HG03571 (cell line): ENCODE measurements around the gene XRCC3.

Experiments
- ATAC-seq: cut with Tn5 transposase; IDR thresholded peaks from one replicate; pipeline ENCODE4 v1.9.1; 2021; ENCODE audit not compliant: unreplicated experiment

XRCC3 gene

GRCh38 chr14:103726474-103726873 is 11.2 kb upstream of the XRCC3 start:
- ATAC-seq: no peak

GRCh38 chr14:103725739-103726395 is 10.6 kb upstream of the XRCC3 start:
- ATAC-seq: no peak

GRCh38 chr14:103725001-103725682 is 9.9 kb upstream of the XRCC3 start:
- ATAC-seq: no peak

- no peak for ATAC-seq
Measured at GRCh38 chr14:103724116-103724515, 8.9 kb upstream of the XRCC3 start.

- ATAC-seq: no peak
Measured at GRCh38 chr14:103723748-103724081, 8.5 kb upstream of the XRCC3 start.

GRCh38 chr14:103721334-103722120 is 6.3 kb upstream of the XRCC3 start:
- no peak for ATAC-seq

- ATAC-seq: no peak
Measured at GRCh38 chr14:103719751-103720150, 4.5 kb upstream of the XRCC3 start.

- ATAC-seq: no peak
Measured at GRCh38 chr14:103718572-103718971, 3.3 kb upstream of the XRCC3 start.

- ATAC-seq: no peak
Measured at GRCh38 chr14:103716899-103717411, 1.7 kb upstream of the XRCC3 start.

- ATAC-seq: peak; percentile 4
Measured at GRCh38 chr14:103716091-103716801, 995 bp upstream of the XRCC3 start.

- no peak for ATAC-seq
Measured at GRCh38 chr14:103714063-103714724, 1.1 kb downstream of the XRCC3 start.

GRCh38 chr14:103713304-103714062 is 1.8 kb downstream of the XRCC3 start:
- no peak for ATAC-seq

GRCh38 chr14:103712633-103713247 is 2.5 kb downstream of the XRCC3 start:
- no peak for ATAC-seq

GRCh38 chr14:103711516-103712431 is 3.5 kb downstream of the XRCC3 start:
- no peak for ATAC-seq

GRCh38 chr14:103710771-103711377 is 4.4 kb downstream of the XRCC3 start:
- ATAC-seq: no peak

GRCh38 chr14:103709814-103710213 is 5.4 kb downstream of the XRCC3 start:
- no peak for ATAC-seq

- ATAC-seq: no peak
Measured at GRCh38 chr14:103708750-103709187, 6.5 kb downstream of the XRCC3 start.
